K562 (cell line): ENCODE results near the gene MXRA7. TPM values are rescaled to one million over a fixed set of nuclear protein-coding genes. Genes with fewer than 3 reads are reported as not detected.

ENCODE experiments used
- FOSL1 ChIP-seq: fragments of 200-800 bp; sonication (Bioruptor generic); conservative IDR thresholded peaks from 2 replicates; pipeline ENCODE4 v1.6.1; 2016; ENCODE audit warnings: missing genetic modification characterization, missing compliant biosample characterization
- GTF2A2 ChIP-seq: IDR thresholded peaks from 2 replicates; pipeline ENCODE4 v1.6.1; 2016; ENCODE audit warnings: mild to moderate bottlenecking, missing genetic modification characterization, missing compliant biosample characterization
- PCBP2 ChIP-seq: fragments of 200-400 bp; formaldehyde crosslinking; IDR thresholded peaks from 2 replicates; pipeline ENCODE4 v1.6.1; 2018; ENCODE audit warnings: low read length, low read depth, mild to moderate bottlenecking, moderate library complexity; ENCODE audit not compliant: poor library complexity, severe bottlenecking
- PRMT5 ChIP-seq: sonication (generic); formaldehyde crosslinking; IDR thresholded peaks from 2 replicates; pipeline ENCODE4 v1.5.0; 2020; ENCODE audit warnings: missing genetic modification reagents
- SPI1 ChIP-seq: IDR thresholded peaks from 2 replicates; pipeline ENCODE4 v1.6.1; 2011; ENCODE audit warnings: low read depth, low read length, control low read depth, borderline replicate concordance
- SREBF1 ChIP-seq: fragments of 150-350 bp; IDR thresholded peaks from 2 replicates; pipeline ENCODE4 v1.6.1; 2014; ENCODE audit warnings: antibody characterized with exemption, low read depth, low read length, borderline replicate concordance
- TRIM25 ChIP-seq: fragments of 450-650 bp; IDR thresholded peaks from 2 replicates; pipeline ENCODE4 v1.7.0; 2016; ENCODE audit warnings: borderline replicate concordance
- U2AF2 ChIP-seq: fragments of 200-400 bp; formaldehyde crosslinking; optimal IDR thresholded peaks from 2 replicates; pipeline ENCODE3; 2017; ENCODE audit warnings: low read depth, mild to moderate bottlenecking, low read length
- ZBTB17 ChIP-seq: fragments of 450-650 bp; formaldehyde crosslinking; IDR thresholded peaks from 2 replicates; pipeline ENCODE4 v1.4.0; 2020; ENCODE audit warnings: mild to moderate bottlenecking
- ZNF184 ChIP-seq: sonication (generic); formaldehyde crosslinking; IDR thresholded peaks from 2 replicates; pipeline ENCODE4 v1.5.0; 2020; ENCODE audit warnings: missing genetic modification reagents
- polyA plus RNA-seq, 8 experiments: library from polyadenylated mRNA; depleted of rRNA in 4 of 8; stranded (reverse) in 5 of 8; unstranded in 3 of 8; fragments of >200 nt; fragmentation: Nextera tagmentation in 2 of 8; fragmentation: Illumina TruSeq in 1 of 8; extraction: Ambion mirVana in 2 of 8; extraction: Trizol in 1 of 8; gene quantifications; 2 replicates each; pipeline versions ENCODE4 v1.2.1 to v1.2.3, GENCODE V29; 2011 to 2014; ENCODE audit warnings: inconsistent platforms in 1 of 8, missing spikeins in 1 of 8
- total RNA-seq, 7 experiments: library from RNA; depleted of rRNA in 6 of 7; stranded (reverse); fragments of >200 nt in 6 of 7; fragmentation: Illumina TruSeq in 2 of 7; extraction: Trizol in 2 of 7; gene quantifications; 2 replicates each; pipeline versions ENCODE4 v1.2.1 to v1.2.3, GENCODE V29; 2011 to 2021; ENCODE audit warnings: low replicate concordance in 1 of 7
- TF ChIP-seq, protein P1 (sequence below), 2 experiments: fragments of 450-650 bp in 1 of 2; sonication (generic) in 1 of 2; formaldehyde crosslinking in 1 of 2; IDR thresholded peaks in 1 of 2; conservative IDR thresholded peaks in 1 of 2; 2 replicates each; pipeline versions ENCODE4 v1.6.1 to v1.8.1; 2016 to 2023; ENCODE audit warnings: mild to moderate bottlenecking in 2 of 2, moderate library complexity in 2 of 2, inconsistent platforms in 1 of 2, missing genetic modification reagents in 1 of 2

The MXRA7 gene
- total and polyA plus RNA-seq, 9 of the 15 experiments (the other 6 are each of a cell fraction or from before 2014, with no cell fraction given) = 2.6 to 38.4 (median 14.3) TPM

- TF ChIP-seq PRMT5 (CRISPR knock-in tag) = no peak
- no peak for TF ChIP-seq SREBF1
- TF ChIP-seq TRIM25 = no peak
- TF ChIP-seq ZNF184 = no peak
- TF ChIP-seq FOSL1 = no peak
- TF ChIP-seq ZBTB17 (CRISPR knock-in tag) = no peak
- no peak for TF ChIP-seq GTF2A2 (tag)
- TF ChIP-seq SPI1 = no peak
- TF ChIP-seq PCBP2 = no peak
- no peak for TF ChIP-seq U2AF2
- TF ChIP-seq, protein P1, sequence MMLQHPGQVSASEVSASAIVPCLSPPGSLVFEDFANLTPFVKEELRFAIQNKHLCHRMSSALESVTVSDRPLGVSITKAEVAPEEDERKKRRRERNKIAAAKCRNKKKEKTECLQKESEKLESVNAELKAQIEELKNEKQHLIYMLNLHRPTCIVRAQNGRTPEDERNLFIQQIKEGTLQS (IDR thresholded peaks at IDR 0.05) = no peak
- TF ChIP-seq, protein P1 (CRISPR knock-in tag; conservative IDR thresholded peaks at IDR 0.05) = no peak
Measured at GRCh38 chr17:76638263-76638662, 72.5 kb downstream of the MXRA7 start (continued).
